Fibroblast of pulmonary artery (primary cell): ENCODE results near the gene TACC2.
"Not testable (repeated sequence)": the region's sequence is repeated elsewhere in the genome, so short reads cannot be mapped to it uniquely, and the experiment has no call there.

Source experiments
- DNase-seq: peaks from one replicate; pipeline ENCODE4 v3.0.0-alpha.2; 2010; ENCODE audit warnings: low read depth
- H3K4me3 ChIP-seq: replicated peaks from 2 replicates; pipeline ENCODE4 v1.5.1; 2011; ENCODE audit warnings: low read depth, mild to moderate bottlenecking, control low read depth, low read length, moderate library complexity
- CTCF ChIP-seq: IDR thresholded peaks from 2 replicates; pipeline ENCODE4 v1.5.1; 2011; ENCODE audit warnings: mild to moderate bottlenecking, control low read depth, low read length, inconsistent platforms; ENCODE audit errors: missing control alignments

Gene TACC2

GRCh38 chr10:122196218-122196617 lies 207.3 kb downstream of the TACC2 start:
- no peak for DNase-seq
- no peak overlapping the region for H3K4me3 ChIP-seq
- TF ChIP-seq CTCF, result no peak

GRCh38 chr10:122197611-122198222 lies 208.8 kb downstream of the TACC2 start:
- no peak overlapping the region for H3K4me3 ChIP-seq
- TF ChIP-seq CTCF, result no peak
- DNase-seq, result no peak

- no peak for TF ChIP-seq CTCF
- no peak overlapping the region for H3K4me3 ChIP-seq
- DNase-seq, result no peak
Measured at GRCh38 chr10:122198631-122199030, 209.7 kb downstream of the TACC2 start.

- no peak for DNase-seq
- H3K4me3 ChIP-seq, result no peak overlapping the region
- TF ChIP-seq CTCF, result no peak
Measured at GRCh38 chr10:122199070-122199469, 210.1 kb downstream of the TACC2 start.

- DNase-seq, result no peak
- TF ChIP-seq CTCF, result no peak
- H3K4me3 ChIP-seq, result no peak overlapping the region
Measured at GRCh38 chr10:122199689-122200088, 210.7 kb downstream of the TACC2 start.

GRCh38 chr10:122201401-122201800 lies 212.4 kb downstream of the TACC2 start:
- DNase-seq, result no peak
- no peak for TF ChIP-seq CTCF

GRCh38 chr10:122203180-122203579 lies 214.2 kb downstream of the TACC2 start:
- DNase-seq, result not testable (repeated sequence)

More at GRCh38 chr10:122201401-122201800, 212.4 kb downstream of the TACC2 start:
- H3K4me3 ChIP-seq, result no peak overlapping the region

More at GRCh38 chr10:122203180-122203579, 214.2 kb downstream of the TACC2 start:
- H3K4me3 ChIP-seq, result not testable (repeated sequence)
